Activated CD8-positive, alpha-beta memory T cell treated with anti-CD3 and anti-CD28 coated beads for 1 hour (primary cell): Measurements from ENCODE around the gene ERBB3.

Source experiments
- DNase-seq, 2 donors: peaks; one replicate each; pipeline ENCODE4 v3.0.0-alpha.2; 2020; ENCODE audit warnings: low read depth in 1 of 2; ENCODE audit errors: extremely low read depth in 1 of 2

ERBB3 gene

GRCh38 chr12:56078931-56079722 is 838 bp upstream of the ERBB3 start:
- peak in 1 of 2 donors; percentile 38 for DNase-seq

GRCh38 chr12:56080556-56081138 is 682 bp downstream of the ERBB3 start:
- no peak for DNase-seq

DNA sequence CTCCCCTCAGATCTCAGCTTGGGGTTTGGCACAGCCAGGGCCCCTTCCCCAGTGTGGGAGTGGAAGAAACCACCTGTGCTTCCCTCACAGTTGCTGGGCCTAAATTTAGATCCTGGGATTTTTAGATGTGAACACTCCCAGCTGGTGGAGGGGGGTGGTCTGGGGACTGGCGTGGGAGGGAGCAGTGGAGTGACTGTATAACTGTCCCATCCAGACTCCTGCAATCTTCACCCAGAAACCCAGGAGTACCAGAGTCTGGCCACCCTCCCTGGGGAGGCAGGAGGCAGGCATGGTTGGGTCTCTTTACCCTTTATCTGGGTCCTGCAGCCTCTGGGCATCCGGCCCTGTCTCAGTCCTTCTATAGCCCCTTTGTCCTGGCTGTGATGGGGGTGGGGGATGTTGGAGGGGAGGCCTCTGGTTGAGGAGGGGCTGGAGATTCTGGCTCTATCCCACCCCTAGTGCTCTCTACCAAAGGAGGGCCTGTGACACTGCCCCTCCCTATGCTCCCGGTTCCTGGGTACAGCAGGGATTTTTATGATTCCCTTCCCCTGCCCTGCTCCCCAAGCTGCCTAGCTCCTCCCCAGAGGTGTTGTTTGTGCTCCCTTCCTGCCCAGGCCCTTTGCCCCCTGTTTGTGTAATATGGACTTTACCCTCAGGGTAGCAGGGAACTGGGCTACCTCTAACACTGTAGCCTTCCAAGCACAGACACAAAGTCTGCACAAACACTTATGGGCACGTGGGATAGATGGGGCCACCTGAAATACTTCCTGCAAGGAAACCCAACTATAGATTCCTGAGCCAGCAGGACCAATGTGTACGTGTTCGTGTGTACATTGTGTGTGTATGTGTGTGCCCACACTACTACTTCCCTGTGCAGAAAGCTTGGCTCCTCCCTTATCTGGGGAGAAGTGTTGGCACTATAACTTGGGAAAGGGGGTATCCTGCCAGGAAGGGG is 1.7 kb downstream of the ERBB3 start:
- no peak for DNase-seq

DNA sequence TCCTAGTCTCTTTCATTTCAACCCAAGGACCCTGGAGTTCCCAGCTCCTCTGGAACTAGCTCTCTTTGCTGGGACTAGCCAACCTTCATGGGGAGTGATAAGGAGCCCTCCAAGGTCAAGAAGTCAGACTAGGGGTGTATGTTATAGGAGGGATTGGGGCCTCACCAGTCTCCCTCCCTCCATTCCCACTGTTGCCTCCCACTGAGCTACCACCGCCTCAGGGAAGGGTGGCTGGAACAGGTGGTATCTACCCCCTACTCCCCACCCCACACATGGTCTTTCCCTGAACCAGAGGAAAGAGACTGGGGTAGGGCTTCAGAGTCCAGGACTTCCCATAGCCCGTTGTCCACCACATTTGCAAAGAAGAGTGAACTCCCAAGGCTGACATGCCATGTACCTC is 2.4 kb downstream of the ERBB3 start:
- no peak for DNase-seq

- DNase-seq, result no peak
Measured at GRCh38 chr12:56082967-56083366, 3.0 kb downstream of the ERBB3 start.

DNA sequence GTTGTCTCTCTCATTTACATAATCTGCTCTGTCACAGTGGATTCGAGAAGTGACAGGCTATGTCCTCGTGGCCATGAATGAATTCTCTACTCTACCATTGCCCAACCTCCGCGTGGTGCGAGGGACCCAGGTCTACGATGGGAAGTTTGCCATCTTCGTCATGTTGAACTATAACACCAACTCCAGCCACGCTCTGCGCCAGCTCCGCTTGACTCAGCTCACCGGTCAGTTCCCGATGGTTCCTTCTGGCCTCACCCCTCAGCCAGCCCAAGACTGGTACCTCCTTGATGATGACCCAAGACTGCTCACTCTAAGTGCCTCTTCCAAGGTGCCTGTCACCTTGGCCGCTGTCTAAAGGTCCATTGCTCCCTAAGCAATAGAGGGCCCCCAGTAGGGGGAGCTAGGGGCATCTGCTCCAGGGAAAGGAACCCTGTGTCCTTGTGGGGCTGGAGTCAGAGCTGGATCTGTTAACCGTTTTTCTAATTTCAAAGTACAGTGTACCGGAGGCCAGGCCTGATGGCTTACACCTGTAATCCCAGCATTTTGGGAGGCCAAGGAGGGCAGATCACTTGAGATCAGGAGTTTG is 5.1 kb downstream of the ERBB3 start:
- DNase-seq, result no peak

- no peak for DNase-seq
Measured at GRCh38 chr12:56086096-56086495, 6.1 kb downstream of the ERBB3 start.

DNA sequence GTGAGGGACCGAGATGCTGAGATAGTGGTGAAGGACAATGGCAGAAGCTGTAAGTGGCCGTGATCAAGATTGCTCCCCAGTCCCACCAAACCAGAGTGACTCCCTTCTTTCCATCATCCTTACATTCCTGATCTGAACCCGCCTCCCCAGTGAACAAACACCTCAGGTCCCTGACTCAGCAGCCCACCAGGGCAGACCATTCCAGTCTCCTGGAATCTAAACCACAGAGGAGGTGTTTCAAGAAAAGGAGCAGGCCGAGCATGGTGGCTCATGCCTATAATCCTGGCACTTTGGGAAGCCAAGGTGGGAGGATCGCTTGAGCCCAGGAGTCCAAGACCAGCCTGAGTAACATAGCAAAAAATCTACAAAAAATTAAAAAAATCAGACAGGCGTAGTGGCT is 6.6 kb downstream of the ERBB3 start:
- no peak for DNase-seq

DNA sequence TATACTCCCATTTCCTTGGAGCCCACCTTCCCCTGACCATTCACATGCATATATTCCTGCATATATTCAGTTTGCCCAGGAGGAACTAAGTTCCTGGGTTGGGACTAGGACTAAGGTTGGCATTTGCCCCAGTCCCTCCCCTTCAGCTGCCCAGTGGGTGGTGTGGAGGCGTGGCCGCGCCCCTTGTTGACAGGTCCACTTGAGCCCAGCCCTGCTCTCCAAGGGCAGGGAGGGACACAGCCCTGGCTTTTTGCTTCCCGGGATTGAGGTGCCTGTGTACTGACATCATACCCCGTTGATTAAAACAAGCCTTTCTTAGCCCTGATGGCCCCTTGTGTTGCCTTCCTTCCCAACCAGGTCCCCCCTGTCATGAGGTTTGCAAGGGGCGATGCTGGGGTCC is 7.3 kb downstream of the ERBB3 start:
- no peak for DNase-seq

GRCh38 chr12:56097738-56098137 is 17.8 kb downstream of the ERBB3 start:
- DNase-seq, result no peak

DNA sequence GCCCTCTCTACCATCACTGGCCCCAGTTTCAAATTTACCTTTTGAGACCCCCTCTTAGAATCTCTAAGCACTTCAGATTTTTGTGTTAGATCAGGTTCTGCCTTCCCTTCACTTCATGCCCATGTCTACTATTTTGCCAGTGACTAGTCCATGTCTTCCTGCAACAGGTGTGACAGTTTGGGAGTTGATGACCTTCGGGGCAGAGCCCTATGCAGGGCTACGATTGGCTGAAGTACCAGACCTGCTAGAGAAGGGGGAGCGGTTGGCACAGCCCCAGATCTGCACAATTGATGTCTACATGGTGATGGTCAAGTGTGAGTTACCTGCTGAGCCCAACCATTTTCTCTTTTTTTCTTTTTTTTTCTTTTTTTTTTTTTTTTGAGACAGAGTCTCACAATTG is 18.6 kb downstream of the ERBB3 start:
- no peak for DNase-seq

DNA sequence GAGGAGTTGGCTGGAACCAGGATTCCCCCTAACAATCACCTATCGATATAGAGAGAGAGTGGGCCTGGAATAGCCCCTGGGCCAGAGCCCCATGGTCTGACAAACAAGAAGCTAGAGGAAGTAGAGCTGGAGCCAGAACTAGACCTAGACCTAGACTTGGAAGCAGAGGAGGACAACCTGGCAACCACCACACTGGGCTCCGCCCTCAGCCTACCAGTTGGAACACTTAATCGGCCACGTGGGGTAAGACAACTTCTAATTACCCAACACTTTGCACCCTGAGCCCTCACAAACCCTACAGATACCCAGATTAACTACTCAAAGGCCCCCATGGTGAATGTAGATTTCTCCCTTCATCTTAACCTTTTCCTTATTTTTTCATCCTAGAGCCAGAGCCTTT is 19.8 kb downstream of the ERBB3 start:
- no peak for DNase-seq

GRCh38 chr12:56101045-56101444 is 21.1 kb downstream of the ERBB3 start:
- DNase-seq, result no peak

DNA sequence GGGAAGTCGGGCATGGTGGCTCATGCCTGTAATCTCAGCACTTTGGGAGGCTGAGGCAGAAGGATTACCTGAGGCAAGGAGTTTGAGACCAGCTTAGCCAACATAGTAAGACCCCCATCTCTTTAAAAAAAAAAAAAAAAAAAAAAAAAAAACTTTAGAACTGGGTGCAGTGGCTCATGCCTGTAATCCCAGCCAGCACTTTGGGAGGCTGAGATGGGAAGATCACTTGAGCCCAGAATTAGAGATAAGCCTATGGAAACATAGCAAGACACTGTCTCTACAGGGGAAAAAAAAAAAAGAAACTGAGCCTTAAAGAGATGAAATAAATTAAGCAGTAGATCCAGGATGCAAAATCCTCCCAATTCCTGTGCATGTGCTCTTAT is 22.7 kb downstream of the ERBB3 start:
- no peak for DNase-seq

GRCh38 chr12:56103066-56103711 is 23.2 kb downstream of the ERBB3 start:
- no peak for DNase-seq

DNA sequence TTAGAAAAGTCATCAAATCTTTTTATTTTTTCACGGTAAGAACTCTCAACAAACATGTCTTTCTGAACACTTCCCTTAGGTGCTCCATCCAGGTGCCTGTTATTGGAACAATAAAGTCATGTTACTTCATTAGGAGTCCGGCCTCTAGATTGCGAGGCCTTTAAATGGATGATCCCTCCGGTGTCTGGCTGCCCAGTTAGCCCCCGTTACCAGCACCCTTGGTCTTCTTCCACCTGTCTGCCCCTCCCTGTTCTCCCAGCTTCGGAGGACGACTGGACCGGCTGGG is 23.8 kb downstream of the ERBB3 start:
- no peak for DNase-seq

DNA sequence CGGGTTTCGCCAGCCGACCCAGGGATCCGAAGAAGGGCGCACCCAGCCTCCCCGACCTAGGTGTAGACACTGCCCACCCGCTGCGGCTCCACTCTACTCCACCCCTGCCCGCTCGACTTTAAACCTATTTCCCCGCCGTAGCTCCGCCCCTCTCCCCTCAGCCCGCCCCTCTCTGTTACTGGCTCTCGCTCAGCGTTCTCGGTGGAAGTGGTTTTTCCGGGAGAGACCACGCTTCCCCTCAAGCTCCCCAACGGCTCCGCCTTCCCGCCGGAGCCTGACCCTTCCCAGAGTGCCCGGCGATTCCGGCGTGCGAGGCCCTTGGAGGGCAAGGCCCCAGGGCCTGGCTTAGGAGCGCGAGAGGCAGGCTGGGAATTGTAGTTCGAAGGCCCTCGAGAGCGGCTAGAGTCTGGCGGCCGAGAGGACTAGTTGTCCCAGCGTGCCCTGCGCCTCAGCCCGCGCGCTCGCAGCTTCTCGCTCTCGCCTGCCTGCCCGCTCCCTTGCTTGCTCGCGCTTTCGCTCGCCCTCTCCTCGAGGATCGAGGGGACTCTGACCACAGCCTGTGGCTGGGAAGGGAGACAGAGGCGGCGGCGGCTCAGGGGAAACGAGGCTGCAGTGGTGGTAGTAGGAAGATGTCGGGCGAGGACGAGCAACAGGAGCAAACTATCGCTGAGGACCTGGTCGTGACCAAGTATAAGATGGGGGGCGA is 24.3 kb downstream of the ERBB3 start, which contains the start of gene PA2G4:
TSS of gene PA2G4 (plus strand) at position 451 of the 706 bp plus-strand sequence. CDS start at position 630, 179 bp downstream.
- DNase-seq, result peak; percentile 85 to 88

DNA sequence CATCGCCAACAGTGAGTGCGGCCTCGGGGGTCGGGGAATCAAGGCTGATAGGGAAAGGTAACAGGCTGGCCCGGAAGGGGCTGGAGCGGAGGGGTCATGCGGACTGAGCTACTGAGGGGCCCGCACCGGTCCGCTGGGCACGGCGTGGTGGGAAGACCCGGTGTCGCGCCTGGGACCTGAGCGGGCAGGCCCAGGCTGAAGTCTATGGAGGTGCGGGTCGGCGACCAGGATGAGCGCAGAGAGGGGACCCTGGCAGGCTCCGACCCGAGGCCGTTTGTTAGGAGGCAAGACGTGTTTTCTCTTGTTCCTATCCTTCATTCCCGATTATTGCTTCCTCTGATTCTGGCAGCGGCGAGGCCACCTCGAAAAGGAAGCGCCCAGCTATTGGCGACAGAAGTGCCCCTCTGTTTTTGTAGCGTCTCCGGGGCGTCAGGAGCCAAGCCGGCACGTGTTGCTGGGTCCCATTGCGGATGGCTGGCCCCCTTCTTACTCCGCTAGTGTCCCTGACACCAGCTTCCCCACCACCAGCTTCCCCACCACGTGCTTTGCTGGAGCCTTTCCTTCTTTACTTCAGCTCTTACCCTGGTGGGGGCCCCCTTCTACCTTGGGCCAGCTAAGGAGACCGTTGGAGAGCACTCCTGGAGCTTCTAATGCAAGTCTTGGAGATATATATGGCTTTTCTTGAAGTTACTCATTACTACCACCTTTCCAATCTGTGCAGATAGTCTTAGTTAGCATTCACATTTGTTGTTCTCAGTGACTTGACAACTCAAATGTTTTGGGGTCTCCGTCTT is 25.0 kb downstream of the ERBB3 start:
- DNase-seq, result no peak

GRCh38 chr12:56105609-56105902 is 25.6 kb downstream of the ERBB3 start:
- no peak for DNase-seq

- DNase-seq, result no peak
Measured at GRCh38 chr12:56107242-56107641, 27.3 kb downstream of the ERBB3 start.
